Spleen (tissue), 7 donors: ENCODE measurements around the gene SLC25A28.
A peak's percentile ranks its signal among the peaks of the same experiment; 100 is the strongest.

ENCODE experiments used
- POLR2A ChIP-seq, 3 donors: fragments of 450-650 bp; IDR thresholded peaks; one replicate each; pipeline ENCODE4 v1.5.1; 2017; ENCODE audit warnings: antibody characterized with exemption in 3 of 3, mild to moderate bottlenecking in 1 of 3
- POLR2AphosphoS5 ChIP-seq, 3 donors: sonication (generic); formaldehyde crosslinking; IDR thresholded peaks; one replicate each; pipeline ENCODE4 v1.5.1; 2017; ENCODE audit warnings: antibody characterized with exemption in 3 of 3
- TF ChIP-seq, protein P1 (sequence below), 11 experiments: fragments of 200-600 bp in 7 of 11; fragments of 450-650 bp in 4 of 11; sonication (generic) in 4 of 11; IDR thresholded peaks in 8 of 11; conservative IDR thresholded peaks in 3 of 11; 1 replicate in 7 of 11; 2 replicates in 4 of 11; pipeline versions ENCODE4 v1.4.0 to v1.8.0; 2016 to 2021; ENCODE audit warnings: antibody characterized with exemption in 11 of 11, inconsistent platforms in 4 of 11, mild to moderate bottlenecking in 1 of 11
- donor health status: DM: no; HTN: no; CAD: no; lungs with moderate emphysema.
- donor health status: DM: no; HTN: no; CAD: no.
- donor health status: DM: no; HTN: no; CAD: no.

DNA sequence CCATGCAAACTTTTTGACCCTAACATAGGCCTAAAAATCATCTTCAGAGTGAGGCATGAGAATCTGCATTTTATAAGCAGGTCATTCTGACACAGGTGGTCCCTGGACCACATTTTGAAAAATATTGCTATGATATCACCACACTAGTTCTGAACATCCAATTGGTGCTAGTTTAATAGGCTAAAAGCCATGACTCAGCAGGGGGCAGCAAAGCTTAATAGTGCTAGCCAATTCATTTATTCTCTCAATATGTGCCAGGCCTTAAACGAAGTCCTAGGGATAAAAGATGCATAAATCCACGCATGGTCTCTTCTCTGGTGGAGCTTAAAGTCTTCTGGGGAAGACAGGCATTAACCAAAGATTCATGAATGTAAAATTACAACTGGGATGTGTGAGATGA is 10.2 kb upstream of the SLC25A28 start:
- TF ChIP-seq, protein P1, sequence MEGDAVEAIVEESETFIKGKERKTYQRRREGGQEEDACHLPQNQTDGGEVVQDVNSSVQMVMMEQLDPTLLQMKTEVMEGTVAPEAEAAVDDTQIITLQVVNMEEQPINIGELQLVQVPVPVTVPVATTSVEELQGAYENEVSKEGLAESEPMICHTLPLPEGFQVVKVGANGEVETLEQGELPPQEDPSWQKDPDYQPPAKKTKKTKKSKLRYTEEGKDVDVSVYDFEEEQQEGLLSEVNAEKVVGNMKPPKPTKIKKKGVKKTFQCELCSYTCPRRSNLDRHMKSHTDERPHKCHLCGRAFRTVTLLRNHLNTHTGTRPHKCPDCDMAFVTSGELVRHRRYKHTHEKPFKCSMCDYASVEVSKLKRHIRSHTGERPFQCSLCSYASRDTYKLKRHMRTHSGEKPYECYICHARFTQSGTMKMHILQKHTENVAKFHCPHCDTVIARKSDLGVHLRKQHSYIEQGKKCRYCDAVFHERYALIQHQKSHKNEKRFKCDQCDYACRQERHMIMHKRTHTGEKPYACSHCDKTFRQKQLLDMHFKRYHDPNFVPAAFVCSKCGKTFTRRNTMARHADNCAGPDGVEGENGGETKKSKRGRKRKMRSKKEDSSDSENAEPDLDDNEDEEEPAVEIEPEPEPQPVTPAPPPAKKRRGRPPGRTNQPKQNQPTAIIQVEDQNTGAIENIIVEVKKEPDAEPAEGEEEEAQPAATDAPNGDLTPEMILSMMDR (IDR thresholded peaks at IDR 0.05 in 8 of 11, conservative IDR thresholded peaks at IDR 0.05 in 3 of 11): peak in 5 of 11 experiments; percentile 26 to 50 (median 30)
- TF ChIP-seq POLR2AphosphoS5 (IDR thresholded peaks at IDR 0.05) (no peak), POLR2A (IDR thresholded peaks at IDR 0.05) (no peak)
